Measurements from ENCODE around the gene ZNF398.

DNA sequence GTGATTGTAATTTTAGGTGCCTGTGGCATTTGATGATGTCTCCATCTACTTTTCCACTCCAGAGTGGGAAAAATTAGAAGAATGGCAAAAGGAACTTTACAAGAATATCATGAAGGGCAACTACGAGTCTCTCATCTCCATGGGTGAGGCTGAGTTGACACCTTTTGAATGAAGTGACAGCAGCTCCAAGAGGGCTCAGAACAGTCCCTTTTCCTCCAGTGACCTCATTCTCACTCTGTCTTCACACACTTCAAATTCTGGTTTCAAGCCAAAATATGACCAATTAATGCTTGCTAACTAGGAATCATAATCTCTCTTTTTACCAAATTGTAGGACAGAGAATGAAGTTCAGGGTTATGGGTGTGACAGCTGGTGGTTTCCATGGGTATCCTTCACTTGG, 18.9 kb downstream of the ZNF398 start:
- TF ChIP-seq CTCF (IDR thresholded peaks at IDR 0.05) (no peak), POLR2A (IDR thresholded peaks at IDR 0.05) (no peak)
